Upper lobe of right lung (tissue), 1 donor: ENCODE results near the gene PACRG. TPM values are rescaled to one million over a fixed set of nuclear protein-coding genes. Genes with fewer than 3 reads are reported as not detected.

ENCODE experiments used
- ATAC-seq: fragments of 200-7000 bp; cut with Tn5 transposase; one replicate; pipeline ENCODE4 v1.9.1; 2020; ENCODE audit warnings: mild to moderate bottlenecking, moderate library complexity
- DNase-seq: peaks from one replicate; pipeline ENCODE4 v3.0.0-alpha.2; 2020
- H3K27ac ChIP-seq: fragments of 200-600 bp; one replicate; pipeline ENCODE4 v1.8.0; 2022
- H3K27me3 ChIP-seq: fragments of 200-600 bp; one replicate; pipeline ENCODE4 v1.8.0; 2022; ENCODE audit warnings: mild to moderate bottlenecking
- H3K36me3 ChIP-seq: fragments of 200-600 bp; one replicate; pipeline ENCODE4 v1.8.0; 2022
- H3K4me1 ChIP-seq: fragments of 200-600 bp; one replicate; pipeline ENCODE4 v1.8.0; 2022
- H3K4me3 ChIP-seq: fragments of 200-600 bp; one replicate; pipeline ENCODE4 v1.8.0; 2022; ENCODE audit warnings: mild to moderate bottlenecking
- H3K9me3 ChIP-seq: fragments of 200-600 bp; one replicate; pipeline ENCODE4 v1.8.0; 2022
- CTCF ChIP-seq: fragments of 200-600 bp; IDR thresholded peaks from one replicate; pipeline ENCODE4 v1.8.0; 2022; ENCODE audit warnings: antibody characterized with exemption
- intact Hi-C: fragments of 100-400 bp; cut with DNase I; formaldehyde crosslinking; loops from one replicate; pipeline ENCODE4 v1.11.0; 2022
- total RNA-seq: library from RNA; stranded (reverse); fragmentation: NEBNext Ultra II Directional; extraction: Animal tissue kit (Norgen Biotek cat#: 25700); gene quantifications from one replicate; pipeline ENCODE4 v1.2.1, GENCODE V29; 2021
- donor health status: DM: no; HTN: yes; CAD: no; lungs with severe emphysema.

PACRG gene
- total RNA-seq, 1 donor from 2014 or later = 1.5 TPM

GRCh38 chr6:162683135-162683534 lies 44.6 kb upstream of the PACRG start:
- Histone ChIP-seq H3K36me3 (no peaks in the 10 kb centered on the region), H3K4me3 (no peak overlapping the region), H3K27ac (no peak overlapping the region), H3K4me1 (no peaks in the 10 kb centered on the region), H3K27me3 (no peaks in the 10 kb centered on the region), H3K9me3 (no peaks in the 10 kb centered on the region)
- DNase-seq (no peak), ATAC-seq (no peak)
- no peak for TF ChIP-seq CTCF
- intact Hi-C loops = no loop called here

- H3K27me3 ChIP-seq = no peaks in the 10 kb centered on the region
- intact Hi-C loops = no loop called here
- DNase-seq = no peak
- no peak overlapping the region for H3K4me3 ChIP-seq
- H3K27ac ChIP-seq = no peak overlapping the region
- TF ChIP-seq CTCF = no peak
- ATAC-seq = no peak
- no peaks in the 10 kb centered on the region for H3K9me3 ChIP-seq
- H3K4me1 ChIP-seq = no peaks in the 10 kb centered on the region
- no peaks in the 10 kb centered on the region for H3K36me3 ChIP-seq
Measured at GRCh38 chr6:162684052-162684451, 43.7 kb upstream of the PACRG start.

- Histone ChIP-seq H3K4me3 (no peak overlapping the region), H3K9me3 (no peaks in the 10 kb centered on the region)
Measured at GRCh38 chr6:162684961-162685360, 42.8 kb upstream of the PACRG start.

GRCh38 chr6:162685586-162685985 lies 42.2 kb upstream of the PACRG start:
- Histone ChIP-seq H3K4me1 (no peaks in the 10 kb centered on the region), H3K9me3 (no peaks in the 10 kb centered on the region), H3K27ac (no peak overlapping the region), H3K27me3 (no peaks in the 10 kb centered on the region), H3K36me3 (no peaks in the 10 kb centered on the region), H3K4me3 (no peak overlapping the region)
- TF ChIP-seq CTCF = no peak
- DNase-seq = no peak
- intact Hi-C loops = no loop called here
- no peak for ATAC-seq

More at GRCh38 chr6:162684961-162685360, 42.8 kb upstream of the PACRG start:
- H3K27ac ChIP-seq = no peak overlapping the region
- H3K36me3 ChIP-seq = no peaks in the 10 kb centered on the region
- no peak for TF ChIP-seq CTCF
- ATAC-seq (no peak), DNase-seq (no peak)
- H3K4me1 ChIP-seq = no peaks in the 10 kb centered on the region
- no peaks in the 10 kb centered on the region for H3K27me3 ChIP-seq
- intact Hi-C loops = no loop called here

- Histone ChIP-seq H3K4me3 (no peak overlapping the region), H3K36me3 (no peaks in the 10 kb centered on the region), H3K4me1 (no peaks in the 10 kb centered on the region), H3K27me3 (no peaks in the 10 kb centered on the region), H3K9me3 (no peaks in the 10 kb centered on the region), H3K27ac (no peak overlapping the region)
- ATAC-seq = no peak
- DNase-seq = no peak
- intact Hi-C loops = no loop called here
- no peak for TF ChIP-seq CTCF
Measured at GRCh38 chr6:162688751-162689345, 38.9 kb upstream of the PACRG start.

GRCh38 chr6:162690158-162690557 lies 37.6 kb upstream of the PACRG start:
- DNase-seq = no peak
- Histone ChIP-seq H3K27me3 (no peaks in the 10 kb centered on the region), H3K9me3 (no peaks in the 10 kb centered on the region), H3K27ac (no peak overlapping the region), H3K4me3 (no peak overlapping the region), H3K4me1 (no peaks in the 10 kb centered on the region), H3K36me3 (no peaks in the 10 kb centered on the region)
- intact Hi-C loops = no loop called here
- ATAC-seq = no peak
- no peak for TF ChIP-seq CTCF
